Bronchial epithelial cell (primary cell): Measurements from ENCODE around the gene EGFL7. TPM values are rescaled to one million over a fixed set of nuclear protein-coding genes. Genes with fewer than 3 reads are reported as not detected.

Source experiments
- DNase-seq: peaks from one replicate; pipeline ENCODE4 v3.0.0-alpha.2; 2010; ENCODE audit warnings: low read depth
- FAIRE-seq: peaks from 2 replicates; lab custom pipeline; 2011; peaks lifted over from hg19 to GRCh38; lab: Jason Lieb, UNC
- H3K27me3 ChIP-seq: 2 replicates; pipeline ENCODE4 v1.5.1; 2011; ENCODE audit warnings: low read length; ENCODE audit not compliant: control insufficient read depth, insufficient read depth
- H3K36me3 ChIP-seq: 2 replicates; pipeline ENCODE4 v1.5.1; 2011; ENCODE audit warnings: low read length; ENCODE audit not compliant: control insufficient read depth, insufficient read depth
- H3K4me3 ChIP-seq: 2 replicates; pipeline ENCODE4 v1.5.1; 2011; ENCODE audit warnings: mild to moderate bottlenecking, low read depth, low read length, control low read depth
- CTCF ChIP-seq: IDR thresholded peaks from 2 replicates; pipeline ENCODE4 v1.5.1; 2011; ENCODE audit warnings: mild to moderate bottlenecking, moderate library complexity, low read length, control low read depth, inconsistent platforms; ENCODE audit not compliant: insufficient read depth, severe bottlenecking
- total RNA-seq: library from RNA; depleted of rRNA; stranded (reverse); fragments of >200 nt; gene quantifications from 2 replicates; pipeline ENCODE4 v1.2.1, GENCODE V29; 2014

Gene EGFL7
- total RNA-seq, 1 donor from 2014 or later, result 11.8 TPM

- Histone ChIP-seq H3K36me3 (no peaks in the 10 kb centered on the region), H3K4me3 (no peak overlapping the region), H3K27me3 (peaks cover 10% of the 10 kb centered on the region)
- FAIRE-seq (no peak), DNase-seq (no peak)
- TF ChIP-seq CTCF, result no peak
Observed at GRCh38 chr9:136646827-136647711, 15.6 kb upstream of the EGFL7 start.

GRCh38 chr9:136648751-136649150, 14.0 kb upstream of the EGFL7 start:
- H3K36me3 ChIP-seq, result no peaks in the 10 kb centered on the region
- FAIRE-seq (no peak), DNase-seq (no peak)
- peaks cover 5% of the 10 kb centered on the region for H3K27me3 ChIP-seq
- no peak overlapping the region for H3K4me3 ChIP-seq
- no peak for TF ChIP-seq CTCF

DNA sequence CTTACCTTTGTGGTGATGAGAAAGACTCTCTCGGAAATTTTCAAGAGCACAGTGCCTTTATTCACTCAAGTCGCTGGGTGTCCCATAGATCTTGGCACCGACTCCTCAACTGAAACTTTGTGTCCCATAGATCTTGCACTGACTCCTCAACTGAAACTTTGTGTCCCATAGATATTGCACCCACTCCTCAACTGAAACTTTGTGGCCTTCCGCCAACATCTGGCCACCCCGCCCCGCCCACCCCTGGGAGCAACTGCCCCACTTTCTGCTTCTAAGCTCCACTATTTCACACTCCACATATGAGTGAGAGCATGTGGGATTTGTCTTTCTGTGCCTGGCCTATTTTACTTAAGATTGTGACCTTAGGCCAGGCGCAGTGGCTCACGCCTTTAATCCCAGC, 12.7 kb upstream of the EGFL7 start:
- Histone ChIP-seq H3K4me3 (no peak overlapping the region), H3K27me3 (peaks cover 1% of the 10 kb centered on the region), H3K36me3 (no peaks in the 10 kb centered on the region)
- TF ChIP-seq CTCF, result no peak
- FAIRE-seq, result no peak
- no peak for DNase-seq

DNA sequence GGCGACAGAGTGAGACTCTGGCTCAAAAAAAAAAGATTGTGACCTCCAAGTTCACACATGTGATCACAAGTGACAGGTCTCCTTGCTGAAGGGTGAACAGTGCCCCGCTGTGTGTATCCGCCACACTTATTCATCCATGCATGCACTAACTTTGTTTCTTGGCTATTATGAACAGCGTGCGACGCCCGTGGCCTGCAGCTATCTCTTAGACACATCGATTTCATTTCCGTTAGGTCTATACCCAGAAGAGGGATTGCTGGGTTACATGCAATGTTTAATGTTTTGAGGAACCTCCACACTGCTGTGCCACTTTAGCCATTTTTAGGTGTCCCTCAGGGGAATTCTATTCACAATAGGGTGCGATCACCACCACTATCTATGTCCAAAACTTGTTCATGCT, 12.1 kb upstream of the EGFL7 start:
- no peak overlapping the region for H3K4me3 ChIP-seq
- no peak for FAIRE-seq
- DNase-seq, result no peak
- no peak for TF ChIP-seq CTCF
- H3K36me3 ChIP-seq, result no peaks in the 10 kb centered on the region
- H3K27me3 ChIP-seq, result peaks cover 1% of the 10 kb centered on the region

DNA sequence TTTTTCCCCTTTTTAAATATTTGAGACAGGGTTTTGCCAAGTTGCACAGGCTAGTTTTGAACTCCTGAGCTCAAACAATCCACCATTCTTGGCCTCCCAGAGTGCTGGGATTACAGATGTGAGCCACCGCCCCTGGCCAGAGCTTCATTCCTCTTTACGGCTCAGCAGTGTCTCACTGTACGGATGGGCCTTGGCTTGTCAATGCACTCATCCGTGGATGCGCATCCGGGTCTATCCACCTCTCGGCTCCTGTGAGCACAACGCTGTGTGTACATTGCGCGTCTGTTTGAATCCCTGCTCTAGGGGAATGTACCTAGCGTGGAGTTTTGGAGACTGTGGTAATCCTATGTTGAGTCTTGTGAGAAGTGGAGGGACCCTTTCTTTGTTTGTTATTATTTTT, 10.9 kb upstream of the EGFL7 start:
- Histone ChIP-seq H3K4me3 (no peak overlapping the region), H3K27me3 (no peaks in the 10 kb centered on the region), H3K36me3 (no peaks in the 10 kb centered on the region)
- no peak for DNase-seq
- TF ChIP-seq CTCF, result no peak
- FAIRE-seq, result no peak
